AG10803 (cell line): ENCODE results near the gene INSYN1.
A peak's percentile ranks its signal among the peaks of the same experiment; 100 is the strongest.

Experiments
- DNase-seq: peaks from one replicate; pipeline ENCODE4 v3.0.0; 2010; ENCODE audit warnings: low read depth
- H3K4me3 ChIP-seq: 2 replicates; pipeline ENCODE4 v1.5.1; 2011; ENCODE audit warnings: mild to moderate bottlenecking, low read length, control low read depth
- TF ChIP-seq, protein P1 (sequence below): conservative IDR thresholded peaks from 2 replicates; pipeline ENCODE4 v1.5.1; 2011; ENCODE audit warnings: mild to moderate bottlenecking, low read length, control low read depth, inconsistent platforms

The INSYN1 gene

GRCh38 chr15:73723191-73723590 is 30.0 kb downstream of the INSYN1 start:
- H3K4me3 ChIP-seq: no peak overlapping the region
- TF ChIP-seq, protein P1, sequence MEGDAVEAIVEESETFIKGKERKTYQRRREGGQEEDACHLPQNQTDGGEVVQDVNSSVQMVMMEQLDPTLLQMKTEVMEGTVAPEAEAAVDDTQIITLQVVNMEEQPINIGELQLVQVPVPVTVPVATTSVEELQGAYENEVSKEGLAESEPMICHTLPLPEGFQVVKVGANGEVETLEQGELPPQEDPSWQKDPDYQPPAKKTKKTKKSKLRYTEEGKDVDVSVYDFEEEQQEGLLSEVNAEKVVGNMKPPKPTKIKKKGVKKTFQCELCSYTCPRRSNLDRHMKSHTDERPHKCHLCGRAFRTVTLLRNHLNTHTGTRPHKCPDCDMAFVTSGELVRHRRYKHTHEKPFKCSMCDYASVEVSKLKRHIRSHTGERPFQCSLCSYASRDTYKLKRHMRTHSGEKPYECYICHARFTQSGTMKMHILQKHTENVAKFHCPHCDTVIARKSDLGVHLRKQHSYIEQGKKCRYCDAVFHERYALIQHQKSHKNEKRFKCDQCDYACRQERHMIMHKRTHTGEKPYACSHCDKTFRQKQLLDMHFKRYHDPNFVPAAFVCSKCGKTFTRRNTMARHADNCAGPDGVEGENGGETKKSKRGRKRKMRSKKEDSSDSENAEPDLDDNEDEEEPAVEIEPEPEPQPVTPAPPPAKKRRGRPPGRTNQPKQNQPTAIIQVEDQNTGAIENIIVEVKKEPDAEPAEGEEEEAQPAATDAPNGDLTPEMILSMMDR: no peak
- no peak for DNase-seq

GRCh38 chr15:73722425-73722824 is 30.7 kb downstream of the INSYN1 start:
- H3K4me3 ChIP-seq: no peak overlapping the region
- TF ChIP-seq, protein P1: no peak
- no peak for DNase-seq

DNA sequence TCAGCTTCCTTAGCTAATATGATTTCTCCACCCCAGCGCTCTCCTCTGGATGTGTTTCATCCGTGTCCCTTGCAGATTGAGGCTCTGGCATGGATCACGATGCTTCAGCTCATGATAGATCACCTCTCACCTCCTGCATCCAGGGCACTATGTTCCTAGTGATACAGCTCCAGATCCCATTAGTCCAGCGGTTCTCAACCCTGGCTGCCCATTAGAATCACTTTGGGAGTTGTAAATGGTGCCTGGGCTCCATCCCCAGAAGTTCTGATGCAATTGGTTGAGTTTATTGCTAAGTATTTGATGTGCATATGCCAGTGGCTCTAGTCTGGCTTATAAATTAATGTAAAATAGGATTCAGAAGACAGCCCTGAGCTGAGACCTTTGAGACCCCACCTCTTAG is 34.5 kb downstream of the INSYN1 start:
- H3K4me3 ChIP-seq: no peak overlapping the region
- DNase-seq: no peak
- TF ChIP-seq, protein P1: no peak

DNA sequence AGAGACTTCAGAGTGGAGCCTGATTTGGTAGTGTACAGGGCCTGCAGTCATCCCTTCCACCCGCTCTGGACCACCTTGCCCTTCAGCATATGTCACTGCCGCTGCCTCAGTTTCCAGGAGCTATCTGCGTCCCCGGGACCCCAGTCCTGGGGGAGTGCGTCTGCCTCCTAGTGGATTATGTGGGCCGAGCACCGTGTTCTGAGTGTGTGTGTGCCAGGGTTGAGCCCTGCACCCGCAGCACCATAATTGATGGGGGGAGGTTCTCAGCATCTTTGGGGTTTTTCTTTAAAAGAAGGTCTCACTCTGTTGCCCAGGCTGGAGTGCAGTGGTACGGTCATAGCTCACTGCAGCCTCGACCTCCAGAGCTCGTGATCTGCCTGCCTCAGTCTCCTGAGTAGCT is 35.3 kb downstream of the INSYN1 start:
- TF ChIP-seq, protein P1: peak; percentile 8; the same call in 1 of the 2 replicates
- DNase-seq: no peak
- H3K4me3 ChIP-seq: no peak overlapping the region

- TF ChIP-seq, protein P1: no peak
Measured at GRCh38 chr15:73717206-73717605, 35.9 kb downstream of the INSYN1 start.

DNA sequence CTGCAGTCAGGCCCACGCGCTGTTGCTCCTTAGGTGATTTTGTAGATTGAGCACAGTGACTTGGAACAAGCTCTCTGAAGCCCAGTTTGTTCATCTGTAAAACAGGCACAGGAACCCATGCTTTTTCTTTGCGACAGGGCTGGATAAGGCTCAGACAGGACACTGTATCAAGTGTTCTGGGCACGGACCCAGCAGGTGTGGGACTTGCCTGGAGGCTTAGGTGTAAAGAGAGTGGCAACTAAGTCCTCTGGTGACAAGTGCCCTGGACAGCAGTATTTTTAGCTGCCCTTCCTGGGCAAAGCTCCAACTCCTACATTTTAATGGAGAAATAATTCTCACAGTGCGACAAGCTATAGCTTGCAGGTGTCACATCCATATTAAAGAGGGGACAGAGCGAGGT is 36.7 kb downstream of the INSYN1 start:
- TF ChIP-seq, protein P1: no peak
- H3K4me3 ChIP-seq: no peak overlapping the region
- DNase-seq: no peak

More at GRCh38 chr15:73717206-73717605, 35.9 kb downstream of the INSYN1 start:
- H3K4me3 ChIP-seq: no peak overlapping the region
- no peak for DNase-seq

DNA sequence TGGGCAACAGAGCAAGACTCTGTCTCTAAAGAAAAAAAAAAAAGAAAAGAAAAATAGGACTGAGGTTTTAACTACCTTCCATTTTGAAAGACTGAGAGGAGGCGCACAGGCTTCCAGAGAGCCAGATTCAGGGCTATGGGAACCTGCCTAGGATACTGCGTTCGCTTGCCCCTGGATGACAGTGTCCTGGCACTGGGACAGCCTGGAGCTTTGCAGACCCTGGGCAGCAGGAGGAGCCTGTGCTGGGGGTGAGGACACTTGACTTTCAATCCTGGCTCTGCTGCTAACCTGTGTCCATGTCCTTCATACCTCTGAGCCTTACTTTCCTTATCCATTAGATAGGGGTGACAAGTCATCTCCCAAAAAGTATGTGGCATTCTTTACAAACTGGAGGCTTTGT is 37.7 kb downstream of the INSYN1 start:
- TF ChIP-seq, protein P1: no peak
- H3K4me3 ChIP-seq: no peak overlapping the region
- no peak for DNase-seq
